Activated CD4-positive, alpha-beta T cell treated with anti-CD3 and anti-CD28 coated beads for 48 hours (primary cell): ENCODE results near the gene SLA2.
"Not testable (repeated sequence)": the region's sequence is repeated elsewhere in the genome, so short reads cannot be mapped to it uniquely, and the experiment has no call there.

Experiments
- DNase-seq: peaks from one replicate; pipeline ENCODE4 v3.0.0-alpha.2; 2020

The SLA2 gene

DNA sequence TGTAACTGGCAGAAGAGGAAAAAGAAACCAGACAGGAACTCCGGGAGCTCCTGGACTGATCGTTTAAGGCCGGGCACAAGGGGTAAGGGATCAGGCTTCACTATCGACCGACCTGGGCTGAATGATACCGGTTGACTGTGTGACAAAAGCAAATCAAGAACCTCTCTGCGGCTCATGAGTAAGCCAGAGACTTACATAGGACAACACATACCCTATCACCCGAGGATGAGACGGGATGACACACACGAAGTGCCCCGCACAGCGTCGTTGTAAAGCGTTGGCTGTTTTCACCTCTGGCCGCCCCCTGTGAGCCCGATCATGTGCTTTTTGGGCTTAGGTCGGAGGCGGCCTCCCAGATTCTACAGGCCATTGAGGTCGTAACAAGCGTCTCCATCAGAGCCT is 73.3 kb downstream of the SLA2 start:
- DNase-seq = peak; percentile 88

DNA sequence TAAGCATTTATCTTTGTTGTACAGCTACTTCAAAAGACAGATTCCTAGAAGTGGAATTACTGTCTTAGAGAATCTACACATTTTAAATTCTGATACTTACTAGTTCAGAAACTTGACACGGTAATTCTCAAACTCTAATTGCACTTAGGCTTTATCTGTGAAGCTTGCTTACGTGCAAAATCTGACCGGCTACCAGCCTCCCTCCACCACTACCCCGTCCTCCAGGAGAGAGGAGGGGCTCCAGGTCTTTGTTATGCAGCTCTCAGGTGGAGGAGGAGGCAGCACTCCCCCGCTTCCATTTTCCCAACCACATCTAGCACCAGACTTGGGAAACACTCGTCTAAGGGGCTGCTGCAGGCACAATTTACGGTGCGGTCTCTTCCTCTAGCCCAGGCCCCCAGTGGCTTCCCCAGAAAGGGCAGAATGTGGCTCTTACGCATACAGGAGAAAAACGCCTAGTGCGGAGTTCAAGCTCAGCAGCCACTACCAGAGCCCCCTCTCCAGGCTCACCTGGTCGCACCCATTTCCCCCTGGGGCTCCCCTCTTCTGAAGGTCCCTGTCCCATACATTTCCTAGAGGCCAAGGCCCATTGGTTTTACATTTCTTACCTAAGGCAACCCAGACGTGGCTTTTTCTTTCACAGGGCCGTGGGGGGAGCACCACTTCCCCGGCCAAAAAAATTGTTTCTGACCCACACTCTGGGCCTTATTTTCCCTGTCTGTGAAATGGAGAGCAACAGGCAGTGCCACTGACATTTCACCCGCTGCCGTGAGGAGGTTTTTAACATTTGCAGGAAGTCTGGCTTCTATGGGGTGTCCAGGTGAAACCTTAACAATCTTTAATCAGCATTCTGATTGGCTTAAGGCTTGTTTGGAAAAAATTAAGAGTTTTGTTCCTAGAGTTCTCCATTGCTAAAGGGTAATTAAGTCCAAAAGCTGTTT is 74.2 kb downstream of the SLA2 start:
- no peak for DNase-seq

DNA sequence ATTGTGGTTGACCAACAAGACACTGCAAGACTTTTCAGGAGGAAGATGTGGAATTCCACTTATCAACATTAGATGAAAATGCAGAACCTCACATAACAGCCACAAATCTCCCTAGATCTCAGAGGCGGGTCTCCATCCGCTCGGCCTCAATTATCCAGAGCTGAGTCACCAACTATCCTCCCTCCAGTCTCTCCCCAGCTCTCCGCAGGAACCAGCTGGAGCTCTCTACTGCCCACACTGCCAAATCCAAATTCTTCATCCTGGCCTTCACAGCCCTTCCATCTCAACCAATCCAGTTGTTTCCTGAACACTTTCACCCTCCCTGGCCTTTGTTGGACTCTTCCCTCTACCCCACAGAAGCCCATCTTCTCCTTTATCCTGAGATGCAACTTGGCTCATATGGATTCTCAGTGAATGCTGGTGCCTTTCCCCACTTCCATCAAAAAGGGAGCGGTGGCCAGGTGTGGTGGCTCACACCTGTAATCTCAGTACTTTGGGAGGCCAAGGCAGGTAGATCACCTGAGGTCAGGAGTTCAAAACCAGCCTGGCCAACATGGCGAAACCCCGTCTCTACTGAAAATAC is 76.1 kb downstream of the SLA2 start:
- DNase-seq = no peak

DNA sequence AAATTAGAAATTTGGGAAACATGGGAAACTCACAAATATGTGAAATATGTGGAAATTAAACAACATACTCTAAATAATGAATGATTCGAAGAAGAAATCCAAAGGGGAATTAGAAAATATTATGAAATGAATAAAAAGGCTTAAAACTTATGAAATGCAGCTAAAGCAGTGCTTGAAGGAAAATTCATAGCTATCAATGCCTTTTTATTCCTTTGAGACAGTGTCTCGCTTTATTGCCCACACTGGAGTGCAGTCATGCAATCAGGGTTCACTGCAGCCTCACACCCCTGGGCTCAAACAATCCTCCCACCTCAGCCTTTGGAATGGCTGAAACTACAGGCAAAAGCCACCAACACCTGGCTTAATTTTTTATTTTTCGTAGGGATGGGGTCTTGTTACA is 80.5 kb downstream of the SLA2 start:
- no peak for DNase-seq

DNA sequence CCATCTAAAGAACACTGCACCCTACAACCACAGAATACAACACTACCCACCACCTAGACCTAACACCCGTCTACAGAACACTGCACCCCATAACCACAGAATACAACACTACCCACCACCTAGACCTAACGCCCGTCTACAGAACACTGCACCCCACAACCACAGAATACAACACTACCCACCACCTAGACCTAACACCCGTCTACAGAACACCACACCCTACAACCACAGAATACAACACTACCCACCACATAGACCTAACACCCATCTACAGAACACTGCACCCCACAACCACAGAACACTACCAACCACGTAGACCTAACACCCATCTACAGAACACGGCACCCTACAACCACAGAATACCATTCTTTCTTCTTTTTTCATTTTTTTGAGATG is 81.3 kb downstream of the SLA2 start:
- not testable (repeated sequence) for DNase-seq

DNA sequence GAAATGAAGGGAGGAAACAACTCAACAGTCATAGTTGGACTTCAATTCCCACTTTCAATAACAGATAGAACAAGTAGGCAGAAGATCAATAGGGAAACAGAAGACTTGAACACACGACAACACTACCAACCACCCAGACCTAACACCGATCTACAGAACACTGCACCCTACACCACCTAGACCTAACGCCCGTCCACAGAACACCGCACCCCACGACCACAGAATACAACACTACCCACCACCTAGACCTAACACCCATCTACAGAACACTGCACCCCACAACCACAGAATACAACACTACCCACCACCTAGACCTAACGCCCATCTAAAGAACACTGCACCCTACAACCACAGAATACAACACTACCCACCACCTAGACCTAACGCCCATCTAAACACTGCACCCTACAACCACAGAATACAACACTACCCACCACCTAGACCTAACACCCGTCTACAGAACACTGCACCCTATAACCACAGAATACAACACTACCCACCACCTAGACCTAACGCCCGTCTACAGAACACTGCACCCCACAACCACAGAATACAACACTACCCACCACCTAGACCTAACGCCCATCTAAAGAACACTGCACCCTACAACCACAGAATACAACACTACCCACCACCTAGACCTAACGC is 81.8 kb downstream of the SLA2 start:
- DNase-seq = not testable (repeated sequence)

DNA sequence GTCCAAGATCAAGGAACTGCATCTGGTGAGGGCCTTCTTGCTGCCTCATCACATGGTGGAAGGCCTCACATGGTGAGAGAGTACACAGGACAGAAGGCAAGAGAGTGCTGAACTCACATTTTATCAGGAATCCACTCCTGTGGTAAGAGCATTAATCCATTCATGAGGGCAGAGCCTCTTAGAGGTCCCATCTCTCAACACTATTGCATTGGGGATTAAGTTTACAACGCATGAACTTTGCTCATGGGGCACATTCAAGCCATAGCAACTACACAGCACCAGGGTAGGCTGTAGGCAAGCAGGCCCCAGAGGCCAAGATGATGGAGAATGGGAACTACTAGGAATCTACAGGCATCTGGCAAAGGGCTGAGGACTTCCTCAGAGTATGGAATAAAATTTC is 82.6 kb downstream of the SLA2 start:
- DNase-seq = no peak

DNA sequence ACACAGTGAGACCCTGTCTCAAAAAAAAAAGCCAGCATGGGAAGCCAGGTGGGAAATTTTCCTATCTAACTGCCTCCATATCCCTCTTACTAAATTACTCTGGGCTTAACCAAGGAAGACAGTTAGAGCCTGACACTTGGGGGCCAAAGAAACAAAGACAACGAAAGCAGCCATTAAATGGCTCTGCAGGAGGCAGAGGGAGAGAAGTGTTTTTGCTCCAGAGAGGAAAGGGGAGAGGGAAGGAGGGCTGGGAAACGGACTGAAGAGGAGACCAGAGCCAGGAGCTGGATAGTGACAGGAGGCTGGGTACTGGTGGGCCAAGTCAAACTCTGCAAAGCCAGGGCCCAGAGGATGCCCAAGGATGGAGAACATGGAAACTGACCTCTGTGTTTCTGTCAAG is 83.3 kb downstream of the SLA2 start:
- no peak for DNase-seq
